ENCODE measurements around the gene SUCLG1. TPM values are rescaled to one million over a fixed set of nuclear protein-coding genes. Genes with fewer than 3 reads are reported as not detected.
A peak's percentile ranks its signal among the peaks of the same experiment; 100 is the strongest.
"Not testable (repeated sequence)": the region's sequence is repeated elsewhere in the genome, so short reads cannot be mapped to it uniquely, and the experiment has no call there.

SUCLG1 gene
- 61.5 TPM for polyA plus RNA-seq (2013, experiment 1 of 2; ENCODE audit: insufficient read length)
- polyA plus RNA-seq (2013, experiment 2 of 2; ENCODE audit: insufficient read length) = 54.1 TPM

DNA sequence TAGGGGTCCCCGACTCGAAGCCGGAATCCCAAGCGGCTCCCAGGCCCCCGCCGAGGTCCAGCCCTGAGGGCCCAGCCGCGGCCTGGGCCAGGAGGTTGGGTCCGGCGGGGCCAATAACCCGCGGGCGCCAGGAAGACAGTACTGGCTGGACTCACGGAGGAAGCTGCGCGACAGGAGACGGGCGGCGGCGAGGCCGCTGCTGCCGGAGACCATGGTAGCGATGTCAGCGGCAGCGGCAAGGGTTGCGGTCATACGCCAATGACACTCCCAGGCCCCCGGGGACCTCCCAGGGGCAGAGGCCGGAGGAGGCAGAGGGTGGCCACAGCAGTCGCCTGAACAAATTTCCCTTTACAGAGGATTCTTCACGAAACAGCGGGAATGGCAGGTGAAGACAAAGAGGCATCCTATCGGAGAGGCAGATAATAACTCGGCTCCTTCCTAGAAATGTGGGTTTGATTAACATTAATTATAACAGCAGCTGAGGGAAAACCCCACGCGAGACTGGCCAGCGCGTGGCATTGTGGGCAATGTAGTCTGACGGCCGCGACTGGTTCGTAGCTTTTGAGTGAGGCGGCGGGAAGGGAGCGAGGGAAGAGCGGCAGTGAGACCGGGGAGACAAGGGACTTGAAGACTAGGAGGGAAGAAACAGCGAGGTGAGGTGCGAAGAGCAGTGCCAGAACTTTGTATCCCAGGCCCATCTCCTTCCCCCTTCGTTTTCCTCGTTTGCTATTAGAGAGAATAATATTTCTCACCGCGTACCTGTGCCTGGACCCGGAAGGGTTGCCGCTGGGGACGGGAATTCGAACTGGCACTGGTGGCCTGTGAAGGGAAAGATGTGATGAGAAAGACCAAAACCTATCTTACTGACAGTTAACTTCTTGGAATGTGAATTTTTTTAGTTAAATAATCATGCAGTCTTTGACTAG lies at the start of gene SUCLG1:
Gene SUCLG1, minus strand, starts transcription at position 263 of the 926 bp plus-strand sequence. Its CDS starts 11 bp downstream, at position 252.
- peak; percentile 89 for DNase-seq

DNA sequence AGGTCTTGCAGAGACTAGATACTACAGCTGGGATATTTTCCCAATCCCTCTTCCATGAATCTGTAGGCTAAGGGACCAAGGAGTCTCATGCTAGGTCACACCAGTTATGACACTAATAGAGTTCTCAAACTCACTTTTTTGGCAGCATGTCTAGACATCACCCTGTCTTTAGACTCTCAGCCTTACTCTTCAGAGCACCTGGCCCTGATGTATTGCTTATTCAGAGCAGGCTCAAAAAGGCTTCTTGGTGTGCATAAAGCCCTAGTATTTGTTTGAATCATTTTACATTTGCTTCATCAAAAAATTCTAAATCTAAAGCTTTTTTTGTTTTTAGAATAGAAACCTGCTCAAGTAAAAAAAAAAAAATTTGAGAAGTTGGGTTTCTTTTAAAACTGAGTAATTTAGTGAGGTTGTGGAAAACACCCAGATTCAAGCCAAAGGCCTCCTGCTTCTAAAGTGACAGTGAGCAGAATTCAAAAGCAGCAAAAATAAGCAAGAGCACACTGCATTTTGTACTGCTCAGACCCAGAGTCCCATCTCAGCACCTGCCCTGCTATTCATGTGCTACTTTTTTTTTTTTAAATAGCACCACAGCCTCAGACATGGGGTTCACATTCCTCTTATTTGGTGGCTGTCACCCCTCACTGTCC lies 39.2 kb upstream of the SUCLG1 start:
- DNase-seq = no peak

DNA sequence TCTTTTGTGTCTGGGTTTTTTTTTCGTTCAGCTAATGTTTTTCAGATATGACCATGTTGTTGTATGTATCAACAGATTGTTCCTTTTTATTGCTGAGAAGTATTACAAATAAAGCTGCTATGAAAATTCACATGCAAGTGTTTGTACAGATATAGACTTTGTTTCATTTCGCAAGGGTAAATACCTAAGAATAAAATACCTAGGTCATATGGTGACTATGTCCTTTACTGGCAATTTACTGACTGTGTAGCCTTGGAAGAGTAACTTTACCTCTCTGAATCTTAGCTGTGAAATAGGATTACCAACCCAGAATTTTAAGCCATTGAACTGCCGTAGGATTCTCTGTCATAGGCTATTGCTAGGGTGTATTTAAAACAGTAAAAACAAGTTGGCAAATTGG lies 38.2 kb upstream of the SUCLG1 start:
- DNase-seq = no peak

DNA sequence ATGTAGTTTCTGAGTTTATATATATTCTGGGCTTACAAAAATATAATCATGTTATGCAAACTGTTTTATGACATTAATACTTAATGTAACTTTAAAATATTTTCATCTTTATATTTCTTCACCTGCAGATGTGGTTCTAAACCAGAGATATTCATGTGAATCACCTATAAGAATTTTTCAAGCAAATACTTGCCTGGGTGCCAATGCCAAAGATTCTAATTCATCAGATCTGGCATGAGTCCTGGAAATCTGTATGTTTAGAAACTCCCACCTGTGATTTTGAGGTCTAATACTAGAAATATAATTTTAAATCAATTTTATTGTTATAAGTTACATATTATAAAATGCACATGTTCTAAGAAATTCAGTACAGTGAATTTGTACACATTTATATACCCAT lies 37.3 kb upstream of the SUCLG1 start:
- no peak for DNase-seq

DNA sequence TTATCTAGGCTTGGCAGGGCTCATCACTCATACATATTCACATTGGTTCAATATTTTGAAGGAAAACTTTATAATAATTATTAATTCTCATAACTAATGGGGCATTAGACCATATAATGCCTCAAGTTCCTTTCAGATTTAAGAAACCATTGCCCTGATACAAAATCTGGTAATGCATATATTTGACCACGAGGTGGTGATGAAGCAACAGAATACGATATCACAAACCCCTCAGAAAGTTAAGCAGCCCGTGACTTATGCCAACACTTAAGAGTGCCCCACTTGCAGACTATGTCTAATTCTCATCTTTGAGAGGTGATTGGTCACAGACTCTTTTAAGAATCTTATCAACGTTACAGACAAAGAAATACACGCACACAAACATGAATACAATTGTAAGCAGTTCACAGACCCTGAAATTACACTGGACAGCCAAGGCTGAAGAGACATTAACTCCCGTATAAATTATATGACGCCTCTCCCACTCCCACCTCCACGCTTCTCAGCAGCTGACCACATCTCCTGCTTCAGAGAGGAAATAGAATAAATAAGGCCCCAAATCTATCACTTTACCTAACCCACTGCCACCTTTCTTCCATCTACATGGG lies 36.6 kb upstream of the SUCLG1 start:
- peak; percentile 70 for DNase-seq

DNA sequence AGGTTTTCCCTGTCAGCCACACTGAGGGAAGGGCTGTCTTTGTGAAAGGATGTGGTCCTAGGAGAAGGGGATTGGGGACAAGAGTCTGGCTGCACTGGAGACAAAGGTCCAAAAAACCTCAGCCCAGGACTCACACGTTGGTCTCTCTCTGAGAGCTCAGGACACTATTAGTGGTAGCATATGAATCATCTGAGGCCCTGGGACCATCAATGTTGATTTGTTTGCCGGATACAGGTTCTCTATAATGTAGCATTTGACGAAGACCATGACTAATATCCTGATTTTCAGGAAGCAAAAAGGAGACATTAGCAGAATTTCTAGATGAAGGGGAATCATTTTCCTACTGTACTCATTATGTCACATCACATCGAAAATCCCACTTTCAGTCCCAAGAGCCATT lies 35.0 kb upstream of the SUCLG1 start:
- peak; percentile 62 for DNase-seq

DNA sequence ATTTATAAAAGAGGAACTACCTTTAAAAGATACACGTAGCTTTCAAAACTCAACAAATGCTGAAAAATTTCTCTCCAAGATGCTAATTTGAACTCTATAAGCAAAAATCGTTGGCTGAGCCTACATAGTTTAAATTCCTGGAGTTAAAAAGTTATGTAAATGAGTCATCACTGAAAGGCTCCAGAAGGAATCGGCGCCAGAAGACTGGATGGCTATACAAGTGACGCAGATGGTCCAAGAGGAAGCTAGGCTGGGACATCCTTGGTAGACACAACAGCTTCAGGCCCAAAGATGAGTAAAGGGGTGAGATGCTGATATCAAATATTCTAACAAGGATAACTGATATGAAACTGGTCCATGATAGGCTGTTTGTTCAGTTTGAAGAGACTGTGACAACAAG lies 34.4 kb upstream of the SUCLG1 start:
- peak; percentile 95 for DNase-seq

DNA sequence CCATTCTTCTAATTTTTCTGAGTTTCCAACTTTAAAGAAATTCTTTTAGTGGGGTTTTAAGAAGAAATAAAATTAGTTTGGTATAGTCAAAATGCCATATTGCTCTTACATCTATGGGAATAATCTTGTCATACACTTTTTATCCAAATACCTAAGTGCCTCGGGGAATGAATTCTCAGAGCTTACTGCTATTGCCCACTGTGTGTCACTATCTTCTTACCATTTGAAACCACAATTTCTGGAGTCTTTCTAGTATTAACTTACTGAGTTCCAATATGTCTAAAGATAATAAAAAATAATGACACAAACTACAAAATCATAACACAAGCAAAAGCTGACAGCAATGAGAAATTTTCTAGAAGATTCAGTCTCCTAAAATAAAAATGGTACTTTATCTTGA lies 33.5 kb upstream of the SUCLG1 start:
- peak; percentile 49 for DNase-seq

DNA sequence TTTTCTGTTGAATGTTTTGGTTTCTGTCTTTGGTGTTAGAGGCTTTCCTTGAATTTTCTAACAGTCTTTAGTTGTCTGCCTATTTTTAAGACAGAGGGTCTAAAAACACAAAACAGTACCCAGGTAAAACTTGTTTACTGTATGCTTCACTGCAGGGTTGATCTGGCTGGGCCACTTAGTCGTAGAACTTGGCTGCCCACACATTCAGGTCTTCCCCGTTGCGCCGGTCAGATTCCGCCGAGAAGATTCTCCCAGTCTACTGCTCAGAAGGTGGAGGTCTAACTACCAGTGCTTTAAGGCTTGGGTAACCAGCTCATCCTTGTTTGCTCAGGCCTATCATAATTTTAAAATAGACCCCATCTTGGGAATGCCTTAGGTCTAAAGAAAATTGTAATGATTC lies 32.7 kb upstream of the SUCLG1 start:
- DNase-seq = no peak

DNA sequence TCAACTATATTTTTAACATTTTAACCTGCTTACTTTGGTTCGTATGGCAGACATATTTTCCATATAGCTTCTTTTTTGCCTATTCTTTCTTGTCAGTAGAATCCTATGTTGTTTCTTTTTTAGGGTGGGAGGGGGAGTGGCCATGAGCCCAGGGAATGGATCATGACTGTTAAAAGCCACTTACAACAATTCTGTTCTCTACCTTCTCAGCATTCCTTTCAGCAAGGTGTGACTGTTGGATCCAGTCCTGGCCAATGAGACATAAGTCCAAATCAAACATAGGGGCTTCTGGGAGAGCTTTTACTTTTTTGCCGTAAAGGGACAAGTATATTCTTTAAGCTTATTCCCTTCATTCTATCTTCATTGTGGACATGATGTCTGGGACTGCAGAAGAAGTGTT lies 32.2 kb upstream of the SUCLG1 start:
- no peak for DNase-seq

DNA sequence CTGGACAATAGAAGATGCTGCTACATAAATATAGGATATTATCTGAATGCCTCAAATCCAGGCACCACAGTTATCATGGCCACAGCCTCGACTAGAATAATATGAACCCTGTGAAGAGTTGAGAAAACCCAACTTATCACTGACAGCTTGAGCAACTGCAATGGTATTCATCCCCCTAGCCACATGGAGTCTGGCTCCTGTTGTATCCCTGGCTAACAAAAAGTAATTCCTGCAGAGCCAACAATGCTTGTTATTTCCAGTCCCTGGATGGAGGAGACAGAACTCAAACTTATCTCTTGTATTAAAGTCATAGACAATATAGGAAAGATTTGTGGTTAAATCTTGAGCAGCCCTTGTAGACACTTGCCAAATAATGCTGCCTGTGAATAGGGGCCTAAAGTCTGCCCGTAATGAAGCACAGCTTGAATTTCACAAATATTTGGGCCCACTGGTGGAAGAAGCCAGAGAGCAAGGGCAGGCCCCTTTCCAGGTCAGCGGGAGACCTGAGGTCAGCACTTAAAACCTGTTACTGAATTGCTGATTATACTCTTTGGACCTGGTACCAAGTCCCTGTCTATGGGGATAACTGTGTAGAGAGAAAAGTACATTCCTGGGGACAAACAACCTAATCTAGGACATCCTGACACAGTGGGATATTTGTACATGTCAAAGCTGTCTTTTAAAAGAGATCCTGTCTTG lies 28.4 kb upstream of the SUCLG1 start:
- DNase-seq = peak; percentile 35

DNA sequence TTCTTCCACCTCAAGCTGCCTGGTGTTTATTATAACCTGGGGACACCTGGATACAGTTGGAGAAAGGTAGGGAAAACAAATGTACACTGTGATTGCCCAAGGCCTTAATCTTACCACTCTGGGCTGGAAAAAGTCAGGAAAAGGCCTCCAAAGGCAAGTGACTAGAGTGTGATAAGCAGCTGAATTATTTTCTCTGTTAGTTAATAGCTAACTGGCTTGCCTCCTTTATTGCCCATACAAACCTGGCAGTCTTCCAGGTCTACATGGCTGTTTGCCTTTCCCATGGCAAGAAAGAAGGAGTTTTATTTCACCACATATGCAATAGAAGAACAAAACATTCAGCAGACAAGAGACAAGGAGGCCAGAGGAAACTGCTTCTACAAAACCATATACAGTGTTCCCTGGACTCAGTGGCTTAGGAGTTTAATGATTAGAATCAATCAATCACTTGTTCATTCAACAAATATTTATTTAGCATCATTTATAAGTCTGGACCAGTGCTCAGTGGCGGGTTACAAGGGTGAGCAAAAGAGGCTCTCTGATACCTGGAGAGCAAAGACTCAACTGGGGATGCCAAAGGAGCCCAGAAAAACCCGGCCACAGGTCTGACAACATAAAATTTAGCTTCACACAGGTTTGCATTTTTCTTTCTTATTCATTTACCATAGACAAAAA lies 27.5 kb upstream of the SUCLG1 start:
- peak; percentile 15 for DNase-seq

DNA sequence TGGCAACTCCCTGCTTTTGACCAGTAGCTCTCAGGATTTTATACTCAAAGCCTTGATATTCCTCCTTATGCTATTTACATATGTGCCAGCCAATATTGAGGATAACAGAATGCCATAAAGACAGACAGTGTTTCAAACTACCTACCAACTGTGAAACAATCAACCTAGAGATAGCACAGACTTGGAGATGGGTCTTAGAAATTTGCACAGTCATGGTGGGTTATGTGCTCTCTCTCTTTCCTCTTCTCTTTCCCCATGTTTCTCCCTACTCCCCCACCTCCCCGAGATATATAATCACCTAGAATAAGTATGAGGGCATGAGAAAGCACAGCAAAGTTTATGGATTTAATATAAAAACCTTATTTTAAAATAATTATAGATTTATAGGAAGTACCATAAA lies 24.2 kb upstream of the SUCLG1 start:
- no peak for DNase-seq

DNA sequence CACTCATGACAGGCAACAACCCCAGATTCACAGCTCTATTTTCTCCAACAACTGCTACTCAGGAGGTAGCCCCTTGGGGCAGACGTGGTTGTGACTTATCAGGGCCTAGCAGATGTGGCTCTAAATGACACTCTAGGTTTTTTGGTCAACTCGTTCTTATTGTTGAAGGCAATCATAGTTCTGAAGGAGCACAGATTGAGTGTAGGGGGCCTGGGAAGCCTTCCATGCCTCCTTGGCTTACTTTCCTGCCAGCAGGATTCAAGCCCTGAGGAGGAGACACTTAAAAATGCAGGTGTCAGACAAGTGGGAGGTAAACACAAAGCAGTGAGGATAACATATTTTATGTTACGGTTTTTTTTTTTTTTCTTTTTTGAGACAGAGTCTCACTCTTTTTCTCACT lies 23.5 kb upstream of the SUCLG1 start:
- DNase-seq = no peak

DNA sequence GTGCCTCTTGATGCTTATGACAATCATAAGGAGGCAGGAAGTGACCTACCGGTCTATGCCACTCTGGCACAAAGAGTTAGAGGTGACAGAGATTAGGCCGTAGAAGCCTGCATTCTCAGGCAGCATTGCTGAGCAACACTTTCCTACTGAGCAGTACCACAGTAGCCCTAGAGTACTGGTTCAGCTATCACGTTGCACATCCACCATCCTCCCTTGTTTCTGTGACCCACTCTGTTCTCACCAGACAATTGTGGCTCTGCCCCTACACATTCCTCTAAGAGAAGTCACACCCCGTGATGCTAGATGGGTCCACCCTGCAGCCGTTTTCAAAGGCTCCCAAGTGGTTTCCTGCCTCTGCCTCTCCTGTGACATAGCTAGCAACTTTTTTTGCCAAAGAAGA lies 22.6 kb upstream of the SUCLG1 start:
- DNase-seq = peak; percentile 83

DNA sequence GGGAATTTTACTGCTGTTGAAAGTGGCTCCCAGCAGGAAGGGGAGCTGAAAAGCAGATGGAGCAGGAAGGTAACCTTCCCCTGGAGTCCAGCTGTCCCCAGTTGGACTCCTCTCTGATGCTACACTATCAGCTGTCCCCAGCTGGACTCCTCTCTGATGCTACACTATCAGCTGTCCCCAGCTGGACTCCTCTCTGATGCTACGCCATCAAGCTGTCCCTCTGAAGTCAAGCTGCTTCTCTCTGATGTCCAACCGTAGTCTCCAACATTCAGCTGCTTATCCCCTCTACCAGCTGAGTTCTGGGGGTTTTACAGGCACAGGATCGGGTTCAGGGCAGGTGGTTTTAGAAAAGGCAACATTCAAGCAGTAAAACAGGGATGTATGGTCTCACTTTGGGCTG lies 19.8 kb upstream of the SUCLG1 start:
- DNase-seq = no peak

DNA sequence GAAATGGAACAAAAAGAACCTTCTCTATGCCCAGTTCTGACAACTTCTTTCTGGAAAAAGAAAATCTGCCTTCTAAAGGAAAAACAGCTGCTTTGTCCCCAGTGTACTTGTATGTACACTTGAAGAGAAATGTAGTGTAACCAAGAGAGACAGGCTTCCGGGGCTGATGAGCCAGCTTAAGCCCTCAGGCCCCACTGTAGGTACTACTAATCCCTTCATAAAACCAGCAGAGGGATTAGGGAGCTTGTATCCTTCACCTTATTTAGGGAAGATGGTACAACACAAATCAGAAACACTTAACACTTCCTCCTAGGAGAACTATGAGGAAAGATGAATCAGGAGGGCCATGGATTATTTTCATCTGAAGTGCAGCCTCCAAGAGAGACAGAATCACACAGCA lies 18.8 kb upstream of the SUCLG1 start:
- no peak for DNase-seq

DNA sequence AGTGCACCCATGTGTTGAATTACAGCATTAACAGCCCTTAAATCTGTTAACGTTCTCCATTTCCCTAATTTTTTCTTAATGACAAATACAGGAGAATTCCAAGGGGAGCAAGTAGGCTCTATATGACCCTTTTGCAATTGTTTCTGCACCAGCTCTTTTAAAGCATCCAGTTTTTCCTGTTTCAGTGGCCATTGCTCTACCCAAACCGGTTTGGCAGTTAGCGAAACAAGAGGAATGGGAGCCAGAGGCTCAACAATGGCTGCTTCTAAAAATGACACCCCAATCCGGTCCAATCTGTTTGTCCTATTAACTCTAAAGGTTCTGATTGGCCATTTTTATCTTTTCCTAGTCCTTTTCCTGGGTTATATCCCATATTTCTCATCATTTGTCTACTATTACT lies 15.1 kb upstream of the SUCLG1 start:
- DNase-seq = no peak

DNA sequence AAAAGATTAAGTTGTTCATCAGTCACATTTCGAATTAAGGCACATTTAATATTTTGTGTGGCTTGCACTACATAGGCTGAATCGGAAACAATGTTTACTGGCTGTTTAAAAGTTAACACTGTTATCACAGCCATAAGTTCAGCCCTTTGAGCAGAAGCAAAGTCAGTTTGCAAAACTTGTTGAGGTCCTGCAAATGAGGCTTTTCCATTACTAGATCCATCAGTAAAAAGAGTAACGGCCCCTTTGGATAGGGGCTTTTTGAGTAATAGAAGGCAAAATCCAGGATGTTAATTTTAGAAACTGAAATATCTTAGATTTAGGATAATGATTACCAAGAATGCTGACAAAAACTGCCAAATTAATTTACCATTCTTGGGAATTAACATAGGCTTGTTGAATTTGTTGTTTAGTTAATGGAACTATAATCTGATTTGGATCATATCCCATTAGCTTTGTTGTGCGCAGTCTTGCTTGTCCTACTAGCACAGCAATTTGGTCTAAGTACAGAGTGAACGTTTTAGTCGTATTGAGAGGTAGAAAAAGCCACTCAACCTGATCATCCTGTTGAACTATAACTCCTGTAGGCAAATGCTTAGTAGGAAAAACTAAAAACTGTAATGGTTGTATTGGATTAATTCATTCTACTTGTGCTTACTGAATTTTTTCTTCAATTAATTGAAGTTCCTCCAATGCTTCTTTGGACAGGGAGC lies 13.9 kb upstream of the SUCLG1 start:
- DNase-seq = no peak

DNA sequence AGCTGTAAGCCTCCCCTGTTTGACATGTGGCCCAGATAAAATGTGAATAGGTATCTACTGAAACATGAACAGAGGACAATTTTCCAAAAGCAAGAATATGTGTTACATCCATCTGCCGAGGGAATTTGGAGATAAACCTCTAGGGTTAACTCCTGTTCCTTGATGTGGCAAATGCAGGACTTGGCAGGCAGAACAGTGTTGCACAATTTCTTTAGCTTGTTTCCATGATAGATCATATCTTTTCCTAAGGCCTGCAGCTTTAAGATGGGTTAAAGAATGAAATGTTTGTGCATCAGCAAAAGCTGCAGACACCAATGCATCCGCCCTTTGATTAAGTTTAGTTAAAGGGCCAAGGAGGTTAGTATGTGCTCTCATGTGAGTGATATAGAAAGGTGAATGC lies 13.3 kb upstream of the SUCLG1 start:
- DNase-seq = not testable (repeated sequence)

DNA sequence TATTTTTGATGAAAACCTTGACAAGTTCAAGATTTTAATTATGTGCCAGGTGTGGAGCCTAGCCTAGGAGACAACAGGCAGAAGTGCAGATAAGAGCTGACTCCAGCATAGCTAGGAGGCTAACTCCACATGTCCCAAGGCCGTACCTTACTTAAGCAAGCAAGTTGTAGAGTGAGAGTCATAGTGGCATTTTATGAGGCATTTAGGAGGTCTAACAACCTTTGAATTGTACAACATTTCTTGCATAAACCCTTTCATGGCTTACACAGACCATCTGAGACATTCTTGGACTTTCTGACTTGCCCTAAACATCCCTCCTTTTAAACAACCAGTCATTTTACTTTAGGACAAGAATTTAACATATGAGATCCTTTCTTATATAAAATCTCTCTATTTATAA lies 8.3 kb upstream of the SUCLG1 start:
- no peak for DNase-seq

DNA sequence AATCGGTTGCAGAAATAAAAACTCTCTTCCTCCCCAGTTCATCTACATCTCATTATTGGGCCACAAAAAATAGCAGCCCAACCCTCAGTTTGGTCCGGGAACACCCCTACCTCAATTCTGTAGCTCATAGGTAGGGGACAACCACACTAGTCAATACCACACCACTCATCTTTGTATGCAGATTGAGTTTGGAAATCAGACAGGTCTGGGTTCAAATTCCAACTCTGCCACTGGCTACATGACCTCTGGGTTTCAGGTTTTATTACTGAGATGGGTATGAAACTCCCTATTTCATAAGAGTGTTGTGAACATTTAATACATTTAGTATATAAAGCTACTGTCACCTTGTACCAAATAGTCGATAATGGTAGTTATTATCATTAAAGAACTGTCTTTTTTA lies 2.2 kb upstream of the SUCLG1 start:
- no peak for DNase-seq
